BE2C (cell line): ENCODE data around the gene AOC1.

Source experiments
- DNase-seq: peaks from one replicate; pipeline ENCODE4 v3.0.0-alpha.2; 2020
- H3K27me3 ChIP-seq: fragments of 250-450 bp; sonication (Bioruptor Pico); 2 replicates; pipeline ENCODE4 v1.5.1; 2020; ENCODE audit warnings: mild to moderate bottlenecking
- H3K36me3 ChIP-seq: fragments of 250-450 bp; sonication (Bioruptor Pico); 2 replicates; pipeline ENCODE4 v1.5.1; 2020; ENCODE audit warnings: mild to moderate bottlenecking
- H3K4me1 ChIP-seq: fragments of 250-450 bp; sonication (Bioruptor Pico); 2 replicates; pipeline ENCODE4 v1.5.1; 2020
- H3K4me3 ChIP-seq: 2 replicates; pipeline ENCODE4 v1.5.1; 2011; ENCODE audit warnings: low read depth, low read length
- H3K9me3 ChIP-seq: fragments of 250-450 bp; sonication (Bioruptor Pico); 2 replicates; pipeline ENCODE4 v1.5.1; 2020
- CTCF ChIP-seq: IDR thresholded peaks from 2 replicates; pipeline ENCODE4 v1.5.1; 2012; ENCODE audit warnings: mild to moderate bottlenecking, low read depth, low read length

The AOC1 gene

GRCh38 chr7:150879345-150879744, 27.0 kb downstream of the AOC1 start:
- H3K4me1 ChIP-seq = no peaks in the 10 kb centered on the region; the same call in 1 of the 2 replicates
- TF ChIP-seq CTCF = no peak
- H3K9me3 ChIP-seq = no peaks in the 10 kb centered on the region
- H3K27me3 ChIP-seq = no peaks in the 10 kb centered on the region
- no peak overlapping the region for H3K4me3 ChIP-seq
- H3K36me3 ChIP-seq = no peaks in the 10 kb centered on the region
- DNase-seq = no peak

GRCh38 chr7:150881189-150881588, 28.9 kb downstream of the AOC1 start:
- H3K36me3 ChIP-seq = no peaks in the 10 kb centered on the region
- no peaks in the 10 kb centered on the region; the same call in 1 of the 2 replicates for H3K4me1 ChIP-seq
- no peak overlapping the region for H3K4me3 ChIP-seq
- DNase-seq = no peak
- H3K27me3 ChIP-seq = no peaks in the 10 kb centered on the region
- TF ChIP-seq CTCF = no peak
- H3K9me3 ChIP-seq = no peaks in the 10 kb centered on the region

GRCh38 chr7:150890853-150891584, 38.7 kb downstream of the AOC1 start:
- Histone ChIP-seq H3K36me3 (no peaks in the 10 kb centered on the region), H3K4me3 (no peak overlapping the region), H3K27me3 (no peaks in the 10 kb centered on the region), H3K9me3 (no peaks in the 10 kb centered on the region), H3K4me1 (no peaks in the 10 kb centered on the region)
- DNase-seq = no peak
- no peak for TF ChIP-seq CTCF

- Histone ChIP-seq H3K4me1 (no peaks in the 10 kb centered on the region), H3K27me3 (no peaks in the 10 kb centered on the region), H3K36me3 (no peaks in the 10 kb centered on the region), H3K4me3 (no peak overlapping the region), H3K9me3 (no peaks in the 10 kb centered on the region)
- no peak for DNase-seq
- no peak for TF ChIP-seq CTCF
Observed at GRCh38 chr7:150891740-150892139, 39.4 kb downstream of the AOC1 start.

- DNase-seq = no peak
- Histone ChIP-seq H3K4me1 (peaks cover 3% of the 10 kb centered on the region; the same call in 1 of the 2 replicates), H3K4me3 (no peak overlapping the region), H3K9me3 (no peaks in the 10 kb centered on the region), H3K36me3 (no peaks in the 10 kb centered on the region), H3K27me3 (no peaks in the 10 kb centered on the region)
- no peak for TF ChIP-seq CTCF
Observed at GRCh38 chr7:150895809-150896208, 43.5 kb downstream of the AOC1 start.

GRCh38 chr7:150896562-150897209, 44.4 kb downstream of the AOC1 start:
- Histone ChIP-seq H3K4me3 (no peak overlapping the region), H3K27me3 (no peaks in the 10 kb centered on the region), H3K4me1 (peaks cover 9% of the 10 kb centered on the region), H3K9me3 (no peaks in the 10 kb centered on the region), H3K36me3 (no peaks in the 10 kb centered on the region)
- no peak for TF ChIP-seq CTCF
- no peak for DNase-seq
